Panc1 (cell line): ENCODE results near the gene PNMA1. TPM values are rescaled to one million over a fixed set of nuclear protein-coding genes. Genes with fewer than 3 reads are reported as not detected.

Experiments
- ATAC-seq: fragments of 200-7000 bp; cut with Tn5 transposase; 2 replicates; pipeline ENCODE4 v1.9.1; 2020; ENCODE audit warnings: mild to moderate bottlenecking, moderate library complexity
- BruUV-seq: library from RNA; stranded (reverse); fragments of 400-500 nt; replicated peaks from 2 replicates; lab custom pipeline; 2021; lab: Mats Ljungman, UMichigan
- CTCF ChIA-PET: fragments of 300-600 bp; sonication (Branson Sonifier 250); formaldehyde crosslinking; loops from one replicate; lab custom pipeline; 2022; ENCODE audit warnings: antibody characterized with exemption; lab: Charles Lee
- POLR2A ChIA-PET: fragments of 300-600 bp; sonication (Branson Sonifier 250); formaldehyde crosslinking; loops from one replicate; lab custom pipeline; 2022; ENCODE audit warnings: antibody characterized with exemption; lab: Charles Lee
- DNase-seq: peaks from one replicate; pipeline ENCODE4 v3.0.0-alpha.2; 2010; ENCODE audit warnings: low read depth, low spot score
- H3K27ac ChIP-seq: 2 replicates; pipeline ENCODE4 v1.5.1; 2011; ENCODE audit warnings: mild to moderate bottlenecking, low read length, inconsistent platforms
- H3K27me3 ChIP-seq: fragments of 200-500 bp; sonication (Bioruptor generic); 2 replicates; pipeline ENCODE4 v1.6.0; 2014; ENCODE audit warnings: low read length, inconsistent platforms; ENCODE audit not compliant: control insufficient read depth, insufficient read depth
- H3K36me3 ChIP-seq: fragments of 200-500 bp; sonication (Bioruptor generic); 2 replicates; pipeline ENCODE4 v1.5.1; 2014; ENCODE audit warnings: inconsistent platforms, mild to moderate bottlenecking, low read length, moderate library complexity; ENCODE audit not compliant: control insufficient read depth, insufficient read depth
- H3K4me1 ChIP-seq: 2 replicates; pipeline ENCODE4 v1.5.1; 2011; ENCODE audit warnings: inconsistent platforms, mild to moderate bottlenecking, low read length, moderate library complexity; ENCODE audit not compliant: control insufficient read depth, insufficient read depth
- H3K4me3 ChIP-seq, 2 experiments: 2 replicates each; pipeline ENCODE4 v1.5.1; 2011 to 2012; ENCODE audit warnings: low read depth in 2 of 2, low read length in 2 of 2, mild to moderate bottlenecking in 2 of 2, inconsistent platforms in 1 of 2, moderate library complexity in 1 of 2
- H3K9me3 ChIP-seq: fragments of 200-500 bp; sonication (Bioruptor generic); 2 replicates; pipeline ENCODE4 v1.5.1; 2014; ENCODE audit warnings: low read depth, mild to moderate bottlenecking, inconsistent platforms, low read length, moderate library complexity; ENCODE audit not compliant: control insufficient read depth, insufficient read depth
- CTCF ChIP-seq: fragments of 450-650 bp; IDR thresholded peaks from 2 replicates; pipeline ENCODE4 v1.5.1; 2017; ENCODE audit warnings: mild to moderate bottlenecking
- POLR2AphosphoS5 ChIP-seq: IDR thresholded peaks from 2 replicates; pipeline ENCODE4 v1.6.1; 2012; ENCODE audit warnings: mild to moderate bottlenecking, low read depth, low read length, moderate library complexity
- SIN3A ChIP-seq: IDR thresholded peaks from 2 replicates; pipeline ENCODE4 v1.6.1; 2012; ENCODE audit warnings: low read depth, mild to moderate bottlenecking, low read length, moderate library complexity, borderline replicate concordance; ENCODE audit not compliant: insufficient read depth
- TCF7L2 ChIP-seq: IDR thresholded peaks from 2 replicates; pipeline ENCODE4 v1.6.1; 2011; ENCODE audit warnings: mild to moderate bottlenecking, low read depth, low read length, inconsistent platforms
- in situ Hi-C: cut with HindIII; loops from 2 replicates; pipeline ENCODE4 v1.10.0; 2016; ENCODE audit warnings: low sequenced_read_pairs, low pct_unique_long_range_greater_than_20kb
- intact Hi-C: fragments of 100-400 bp; cut with micrococcal nuclease; formaldehyde crosslinking; loops from one replicate; pipeline ENCODE4 v1.10.0; 2022; ENCODE audit not compliant: unreplicated experiment
- total RNA-seq: library from RNA; stranded (reverse); gene quantifications from one replicate; pipeline ENCODE4 v1.2.1, GENCODE V29; 2021; ENCODE audit not compliant: unreplicated experiment
- TF ChIP-seq, protein P1 (sequence below), 2 experiments: IDR thresholded peaks; 2 replicates each; pipeline ENCODE4 v1.6.1; 2011 to 2012; ENCODE audit warnings: low read depth in 2 of 2, control low read depth in 1 of 2, low read length in 1 of 2, mild to moderate bottlenecking in 1 of 2, moderate library complexity in 1 of 2; ENCODE audit not compliant: insufficient read depth in 1 of 2

Gene PNMA1
- total RNA-seq, 1 experiment from 2014 or later = 49.7 TPM

DNA sequence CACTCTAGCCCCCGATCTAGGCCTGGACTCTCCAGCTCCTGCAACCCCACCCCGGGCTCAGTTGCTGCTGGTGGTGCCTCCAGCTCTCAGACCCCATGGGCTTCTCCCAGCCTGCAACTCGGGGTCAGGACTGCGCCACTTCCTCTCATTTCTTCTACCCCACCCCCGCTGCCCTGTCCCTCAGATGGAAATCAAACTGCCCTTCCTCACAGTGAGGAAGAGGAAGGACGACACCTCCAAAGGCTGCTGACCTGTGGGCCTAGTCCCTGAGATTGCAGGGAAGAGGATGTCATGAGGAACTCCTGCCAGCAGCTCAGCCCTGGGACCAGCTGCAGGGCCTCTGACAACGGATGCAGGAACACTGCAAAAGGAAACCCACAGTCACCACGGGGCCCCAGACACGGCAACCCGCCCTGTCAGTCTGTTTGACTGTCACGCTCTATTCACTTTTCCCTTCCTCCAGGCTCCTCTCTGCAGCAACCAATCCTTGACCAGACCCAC is 29.3 kb upstream of the PNMA1 start:
- BruUV-seq = no TSS peak
- no peaks in the 10 kb centered on the region for H3K36me3 ChIP-seq
- H3K27ac ChIP-seq = peak overlapping the region; percentile 82
- ATAC-seq = no peak
- H3K4me3 ChIP-seq = no peak overlapping the region
- CTCF ChIA-PET = interaction anchor here (0.6 kb wide), 1 partner anchor 1680 kb away, joined by 3 read pairs; no protein-coding TSS in a partner anchor
- no peak for DNase-seq
- in situ Hi-C loops = no loop called here
- intact Hi-C loops = no loop called here
- H3K27me3 ChIP-seq = no peaks in the 10 kb centered on the region
- peaks cover 91% of the 10 kb centered on the region for H3K4me1 ChIP-seq
- no peaks in the 10 kb centered on the region for H3K9me3 ChIP-seq
- TF ChIP-seq, protein P1, sequence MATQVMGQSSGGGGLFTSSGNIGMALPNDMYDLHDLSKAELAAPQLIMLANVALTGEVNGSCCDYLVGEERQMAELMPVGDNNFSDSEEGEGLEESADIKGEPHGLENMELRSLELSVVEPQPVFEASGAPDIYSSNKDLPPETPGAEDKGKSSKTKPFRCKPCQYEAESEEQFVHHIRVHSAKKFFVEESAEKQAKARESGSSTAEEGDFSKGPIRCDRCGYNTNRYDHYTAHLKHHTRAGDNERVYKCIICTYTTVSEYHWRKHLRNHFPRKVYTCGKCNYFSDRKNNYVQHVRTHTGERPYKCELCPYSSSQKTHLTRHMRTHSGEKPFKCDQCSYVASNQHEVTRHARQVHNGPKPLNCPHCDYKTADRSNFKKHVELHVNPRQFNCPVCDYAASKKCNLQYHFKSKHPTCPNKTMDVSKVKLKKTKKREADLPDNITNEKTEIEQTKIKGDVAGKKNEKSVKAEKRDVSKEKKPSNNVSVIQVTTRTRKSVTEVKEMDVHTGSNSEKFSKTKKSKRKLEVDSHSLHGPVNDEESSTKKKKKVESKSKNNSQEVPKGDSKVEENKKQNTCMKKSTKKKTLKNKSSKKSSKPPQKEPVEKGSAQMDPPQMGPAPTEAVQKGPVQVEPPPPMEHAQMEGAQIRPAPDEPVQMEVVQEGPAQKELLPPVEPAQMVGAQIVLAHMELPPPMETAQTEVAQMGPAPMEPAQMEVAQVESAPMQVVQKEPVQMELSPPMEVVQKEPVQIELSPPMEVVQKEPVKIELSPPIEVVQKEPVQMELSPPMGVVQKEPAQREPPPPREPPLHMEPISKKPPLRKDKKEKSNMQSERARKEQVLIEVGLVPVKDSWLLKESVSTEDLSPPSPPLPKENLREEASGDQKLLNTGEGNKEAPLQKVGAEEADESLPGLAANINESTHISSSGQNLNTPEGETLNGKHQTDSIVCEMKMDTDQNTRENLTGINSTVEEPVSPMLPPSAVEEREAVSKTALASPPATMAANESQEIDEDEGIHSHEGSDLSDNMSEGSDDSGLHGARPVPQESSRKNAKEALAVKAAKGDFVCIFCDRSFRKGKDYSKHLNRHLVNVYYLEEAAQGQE (IDR thresholded peaks at IDR 0.05; ENCODE audit: insufficient read depth in 1 of 2, low read depth in 2 of 2, low read length in 1 of 2) = no peak
- TF ChIP-seq TCF7L2 (no peak), SIN3A (no peak), POLR2AphosphoS5 (no peak), CTCF (no peak)
- POLR2A ChIA-PET = interaction anchor here (0.6 kb wide), 1 partner anchor 43 kb away, joined by 5 read pairs; no protein-coding TSS in a partner anchor

- no peaks in the 10 kb centered on the region for H3K36me3 ChIP-seq
- no peaks in the 10 kb centered on the region for H3K9me3 ChIP-seq
- H3K27ac ChIP-seq = peak overlapping the region; percentile 82
- no peak for DNase-seq
- H3K27me3 ChIP-seq = no peaks in the 10 kb centered on the region
- in situ Hi-C loops (no loop called here), intact Hi-C loops (no loop called here)
- no peak for ATAC-seq
- ChIA-PET POLR2A (interaction anchor here (0.6 kb wide), 1 partner anchor 23 kb away, joined by 3 read pairs; no protein-coding TSS in a partner anchor), CTCF (no interaction called here)
- no peak overlapping the region for H3K4me3 ChIP-seq
- H3K4me1 ChIP-seq = peaks cover 85% of the 10 kb centered on the region
- TF ChIP-seq POLR2AphosphoS5 (0 out of 2 replicates have a peak, but pooled peaks have one; percentile 18), TCF7L2 (no peak)
- BruUV-seq = no TSS peak
Observed at GRCh38 chr14:73742520-73743238, 28.5 kb upstream of the PNMA1 start.
